Muscle layer of duodenum (tissue), 2 donors: Measurements from ENCODE around the gene LDHD.
A peak's percentile ranks its signal among the peaks of the same experiment; 100 is the strongest.
"Not testable (repeated sequence)": the region's sequence is repeated elsewhere in the genome, so short reads cannot be mapped to it uniquely, and the experiment has no call there.

Experiments used
- H3K27ac ChIP-seq: one replicate; pipeline ENCODE4 v1.7.0; 2013; ENCODE audit warnings: mild to moderate bottlenecking, low read length
- H3K27me3 ChIP-seq: one replicate; pipeline ENCODE4 v1.7.0; 2013; ENCODE audit warnings: low read depth, mild to moderate bottlenecking, control low read depth, low read length
- H3K36me3 ChIP-seq, 2 donors: one replicate each; pipeline ENCODE4 v1.7.0; 2013; ENCODE audit warnings: low read length in 2 of 2, control low read depth in 1 of 2, mild to moderate bottlenecking in 1 of 2; ENCODE audit not compliant: insufficient read depth in 2 of 2, control insufficient read depth in 1 of 2
- H3K4me1 ChIP-seq, 2 donors: one replicate each; pipeline ENCODE4 v1.7.0; 2013; ENCODE audit warnings: low read length in 2 of 2, mild to moderate bottlenecking in 2 of 2, control low read depth in 1 of 2, moderate library complexity in 1 of 2; ENCODE audit not compliant: insufficient read depth in 2 of 2, control insufficient read depth in 1 of 2
- H3K4me3 ChIP-seq, 2 donors: one replicate each; pipeline ENCODE4 v1.7.0; 2013; ENCODE audit warnings: low read length in 2 of 2, low read depth in 1 of 2, mild to moderate bottlenecking in 1 of 2
- H3K9me3 ChIP-seq, 2 donors: one replicate each; pipeline ENCODE4 v1.7.0; 2013; ENCODE audit warnings: low read length in 2 of 2, control low read depth in 1 of 2, mild to moderate bottlenecking in 1 of 2; ENCODE audit not compliant: control insufficient read depth in 1 of 2
- donor health status: healthy.

LDHD gene

GRCh38 chr16:75096656-75097055, 19.9 kb downstream of the LDHD start:
- Histone ChIP-seq H3K27ac (no peak overlapping the region), H3K27me3 (no peaks in the 10 kb centered on the region), H3K4me3 (no peak overlapping the region), H3K36me3 (peaks cover 3 to 9% of the 10 kb centered on the region in 2 donors), H3K4me1 (peaks cover 11 to 28% of the 10 kb centered on the region in 2 donors), H3K9me3 (no peaks in the 10 kb centered on the region)

DNA sequence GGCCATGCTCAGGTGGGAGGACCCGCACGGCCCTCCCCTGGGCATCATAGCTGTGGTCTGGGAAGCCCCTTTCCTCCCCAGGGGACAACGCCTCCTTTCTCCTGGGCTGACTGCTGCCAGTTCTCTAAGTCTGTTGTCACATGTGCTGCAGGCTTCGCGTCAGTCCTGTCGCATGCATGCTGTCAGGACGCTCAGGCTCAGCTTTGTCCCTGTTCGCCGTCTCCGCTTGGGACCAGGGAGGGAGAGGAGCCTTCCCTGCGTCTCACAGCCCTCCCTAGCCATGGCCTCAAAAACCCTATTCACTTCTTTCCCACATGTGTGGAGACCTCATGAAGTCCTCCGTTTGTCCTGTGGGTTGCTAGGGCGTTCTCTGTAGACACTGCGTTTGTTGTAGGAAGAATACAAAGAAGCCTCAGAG, 21.4 kb downstream of the LDHD start:
- H3K4me3 ChIP-seq, result no peak overlapping the region
- no peaks in the 10 kb centered on the region for H3K9me3 ChIP-seq
- H3K27me3 ChIP-seq, result no peaks in the 10 kb centered on the region
- H3K4me1 ChIP-seq, result peaks cover 11 to 26% of the 10 kb centered on the region in 2 donors
- no peak overlapping the region for H3K27ac ChIP-seq
- H3K36me3 ChIP-seq, result peaks cover 3 to 9% of the 10 kb centered on the region in 2 donors

DNA sequence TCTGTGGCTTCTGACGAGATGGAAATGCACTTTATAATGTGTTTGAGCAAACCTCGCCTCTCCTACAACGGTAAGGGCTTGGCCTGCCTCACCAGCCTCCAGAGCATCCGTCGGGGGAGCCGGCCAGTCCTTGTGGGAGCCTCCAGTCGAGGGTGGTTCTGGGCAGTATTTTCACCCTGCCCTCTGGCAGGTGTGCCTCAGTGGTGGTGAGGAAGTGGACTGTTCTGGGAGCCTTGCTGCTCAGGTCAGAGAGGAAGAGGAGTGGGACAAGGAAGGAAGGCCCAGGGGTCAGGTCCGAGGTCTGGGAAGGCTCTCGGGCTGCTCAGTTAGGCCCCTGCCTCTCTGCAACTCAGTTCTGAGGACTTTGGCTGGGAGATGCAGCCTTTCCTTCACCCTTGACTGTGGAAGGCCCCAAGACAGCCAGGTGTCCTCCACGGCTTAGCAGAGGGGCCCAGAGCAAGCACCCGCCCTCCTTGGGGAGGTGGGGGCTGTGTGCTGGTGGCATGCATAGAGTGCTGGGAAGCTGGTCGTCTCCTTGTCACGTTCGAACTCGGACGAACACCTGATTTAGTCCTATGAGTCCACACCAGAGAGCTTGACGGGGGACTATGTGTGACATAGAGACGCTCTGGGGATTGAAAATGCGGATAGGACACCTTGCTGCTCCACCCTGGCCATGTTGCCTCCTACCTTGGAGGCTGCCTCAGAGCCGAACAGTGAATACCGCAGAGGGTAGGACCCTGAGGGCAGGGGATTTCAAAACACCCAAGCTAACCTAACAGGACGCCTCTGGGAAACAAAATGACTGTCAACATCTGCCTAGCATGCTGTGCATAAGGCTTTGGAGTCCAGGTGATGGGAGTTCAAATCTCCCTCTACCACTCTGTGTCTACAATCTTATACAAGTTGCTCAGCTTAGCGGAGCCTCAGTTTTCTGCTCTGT, 22.7 kb downstream of the LDHD start:
- Histone ChIP-seq H3K27me3 (no peaks in the 10 kb centered on the region), H3K36me3 (peaks cover 3 to 9% of the 10 kb centered on the region in 2 donors), H3K27ac (no peak overlapping the region), H3K9me3 (no peaks in the 10 kb centered on the region), H3K4me3 (no peak overlapping the region), H3K4me1 (peaks cover 0 to 19% of the 10 kb centered on the region in 2 donors)

DNA sequence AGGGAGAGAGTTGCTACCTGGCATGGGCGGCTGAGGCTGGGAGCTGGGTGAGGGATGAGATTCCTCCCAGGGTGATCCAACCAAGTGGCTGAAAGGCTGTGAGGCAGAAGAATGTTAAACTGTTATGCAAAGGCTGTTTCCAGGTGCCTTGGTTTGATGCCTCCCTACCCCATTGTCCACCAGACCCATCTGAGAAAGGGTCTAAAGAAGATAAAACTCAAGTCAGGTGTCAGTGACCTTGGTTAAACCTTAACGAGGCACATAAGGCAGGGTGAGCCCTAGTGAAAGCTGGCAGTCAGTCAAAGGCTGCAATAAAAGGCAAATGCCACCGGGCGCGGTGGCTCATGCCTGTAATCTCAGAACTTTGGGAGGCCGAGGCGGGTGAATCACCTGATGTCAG, 23.8 kb downstream of the LDHD start:
- H3K4me1 ChIP-seq, result peaks cover 10 to 19% of the 10 kb centered on the region in 2 donors
- no peak overlapping the region for H3K27ac ChIP-seq

GRCh38 chr16:75091619-75092018, 25.0 kb downstream of the LDHD start:
- not testable (repeated sequence) for H3K4me3 ChIP-seq, H3K36me3 ChIP-seq, H3K9me3 ChIP-seq, H3K27me3 ChIP-seq, H3K27ac ChIP-seq
- H3K4me1 ChIP-seq, result peaks cover 20 to 29% of the 10 kb centered on the region in 2 donors

More for the DNA sequence above, 23.8 kb downstream of the LDHD start:
- Histone ChIP-seq H3K27me3 (no peaks in the 10 kb centered on the region), H3K4me3 (no peak overlapping the region), H3K36me3 (peaks cover 3 to 9% of the 10 kb centered on the region in 2 donors), H3K9me3 (no peaks in the 10 kb centered on the region)

DNA sequence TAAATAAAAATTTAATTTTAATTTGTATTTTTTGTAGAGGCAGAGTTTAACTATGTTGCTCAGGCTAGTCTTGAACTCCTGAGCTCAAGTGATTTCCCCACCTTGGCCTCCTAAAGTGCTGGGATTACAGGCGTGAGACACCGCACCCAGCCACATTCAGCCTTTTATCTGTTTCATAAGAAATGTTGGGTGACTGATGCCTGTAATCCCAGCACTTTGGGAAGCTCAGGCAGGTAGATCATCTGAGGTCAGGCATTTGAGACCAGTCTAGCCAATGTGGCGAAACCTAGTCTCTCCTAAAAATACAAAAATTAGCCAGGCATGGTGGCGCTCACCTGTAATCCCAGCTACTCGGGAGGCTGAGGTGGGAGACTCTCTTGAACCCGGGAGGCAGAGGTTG, 25.7 kb downstream of the LDHD start:
- H3K9me3 ChIP-seq, H3K27ac ChIP-seq, H3K4me3 ChIP-seq, H3K27me3 ChIP-seq, H3K36me3 ChIP-seq: not testable (repeated sequence)
- peaks cover 20 to 31% of the 10 kb centered on the region in 2 donors for H3K4me1 ChIP-seq

DNA sequence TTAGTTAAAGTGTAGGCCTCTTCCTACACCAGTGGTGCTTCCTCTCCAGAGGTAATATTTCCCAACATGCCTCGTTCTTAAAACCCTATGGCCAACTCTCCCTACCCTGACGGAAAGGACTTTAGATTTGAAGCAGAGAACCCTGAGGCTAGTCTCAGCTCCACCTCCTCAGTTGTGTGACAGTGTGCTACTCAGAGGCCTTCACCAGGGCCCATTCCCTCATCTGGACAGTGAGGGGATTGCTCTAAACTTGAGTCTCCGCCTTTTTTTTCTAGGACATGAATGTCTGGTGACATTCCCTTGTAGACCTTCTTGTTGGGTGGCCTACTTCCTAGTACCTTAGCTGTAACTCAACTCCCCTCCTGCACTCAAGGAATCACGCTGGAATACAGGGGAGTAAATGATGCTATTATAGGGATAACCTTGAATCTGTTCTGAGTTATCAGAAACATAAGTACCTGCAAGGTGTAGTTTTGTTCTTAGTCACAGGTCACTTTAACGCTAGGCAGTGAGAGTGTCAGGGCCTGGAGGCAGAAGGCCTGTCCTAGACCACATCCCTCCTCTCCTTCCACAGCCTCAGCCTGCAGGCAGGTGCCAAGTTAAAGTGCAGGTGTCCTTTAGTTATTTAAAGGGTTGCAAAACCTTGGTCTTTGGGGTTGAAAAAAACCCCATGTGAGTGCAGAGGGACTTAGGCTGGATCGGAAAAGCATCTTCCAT, 26.9 kb downstream of the LDHD start:
- Histone ChIP-seq H3K9me3 (no peaks in the 10 kb centered on the region), H3K4me1 (peaks cover 20 to 31% of the 10 kb centered on the region in 2 donors), H3K27me3 (no peaks in the 10 kb centered on the region)

DNA sequence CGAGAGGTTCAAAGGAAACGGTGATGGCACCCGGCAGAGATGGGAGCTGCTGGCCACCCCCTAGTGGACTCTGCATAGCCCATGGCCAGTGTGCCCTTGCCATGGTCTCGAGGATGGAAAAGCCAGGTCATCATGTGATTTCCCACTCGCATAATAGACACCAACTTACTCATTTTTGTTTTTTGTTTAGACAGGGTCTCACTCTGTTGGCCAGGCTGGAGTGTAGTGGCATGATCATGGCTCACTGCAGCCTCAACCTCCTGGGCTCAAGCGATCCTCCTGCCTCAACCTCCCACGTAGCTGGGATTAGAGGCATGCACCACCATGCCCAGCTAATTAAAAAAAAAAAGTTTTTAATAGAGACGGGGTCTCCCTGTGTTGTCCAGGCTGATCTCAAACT, 27.6 kb downstream of the LDHD start:
- Histone ChIP-seq H3K27me3 (no peaks in the 10 kb centered on the region), H3K4me1 (peaks cover 20 to 33% of the 10 kb centered on the region in 2 donors), H3K9me3 (no peaks in the 10 kb centered on the region), H3K27ac (no peak overlapping the region), H3K4me3 (no peak overlapping the region), H3K36me3 (peaks cover 0 to under 1% of the 10 kb centered on the region in 2 donors)

More for the DNA sequence above, 26.9 kb downstream of the LDHD start:
- Histone ChIP-seq H3K4me3 (no peak overlapping the region), H3K27ac (no peak overlapping the region), H3K36me3 (peaks cover 0 to 7% of the 10 kb centered on the region in 2 donors)

DNA sequence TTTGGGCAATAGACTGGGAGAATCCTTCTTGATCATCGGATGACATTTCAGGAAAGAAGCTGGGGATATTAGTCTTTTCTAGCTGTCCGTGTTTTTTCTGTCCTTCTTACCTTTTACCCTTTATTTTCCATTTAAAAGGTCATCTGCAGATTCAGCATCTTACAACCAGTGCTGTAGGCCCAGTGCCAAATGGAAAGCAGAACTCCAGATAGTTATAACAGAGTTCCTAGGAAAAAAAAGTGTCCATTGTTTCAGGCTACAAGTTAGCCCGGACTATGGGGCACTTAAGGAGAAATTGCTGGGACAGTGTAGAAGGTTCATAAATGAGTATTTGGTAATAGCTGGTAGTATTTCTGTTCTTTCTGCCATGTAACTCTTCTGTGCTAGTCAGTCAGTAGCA, 28.4 kb downstream of the LDHD start:
- no peaks in the 10 kb centered on the region for H3K9me3 ChIP-seq
- no peak overlapping the region for H3K4me3 ChIP-seq
- H3K27me3 ChIP-seq, result no peaks in the 10 kb centered on the region
- H3K27ac ChIP-seq, result no peak overlapping the region
- no peaks in the 10 kb centered on the region for H3K36me3 ChIP-seq
- peaks cover 20 to 38% of the 10 kb centered on the region in 2 donors for H3K4me1 ChIP-seq

- H3K36me3 ChIP-seq, result no peaks in the 10 kb centered on the region
- no peaks in the 10 kb centered on the region for H3K9me3 ChIP-seq
- H3K27me3 ChIP-seq, result no peaks in the 10 kb centered on the region
- H3K4me1 ChIP-seq, result peaks cover 20 to 38% of the 10 kb centered on the region in 2 donors
- peak overlapping the region; percentile 2 for H3K27ac ChIP-seq
- H3K4me3 ChIP-seq, result peak overlapping the region; percentile 34 to 40
Observed at GRCh38 chr16:75087375-75087979, 29.1 kb downstream of the LDHD start.
